Osteocyte (in vitro differentiated cells): ENCODE data around the gene PCNT. TPM values are rescaled to one million over a fixed set of nuclear protein-coding genes. Genes with fewer than 3 reads are reported as not detected.

Experiments
- DNase-seq: peaks from one replicate; pipeline ENCODE4 v3.0.0; 2021; ENCODE audit warnings: mixed read lengths; ENCODE audit not compliant: unreplicated experiment; ENCODE audit errors: extremely low spot score
- H3K27ac Mint-ChIP-seq: one replicate; pipeline ENCODE4 v1.8.0; 2021; ENCODE audit warnings: mild to moderate bottlenecking, mixed read lengths; ENCODE audit not compliant: unreplicated experiment
- H3K27me3 Mint-ChIP-seq: one replicate; pipeline ENCODE4 v1.8.0; 2021; ENCODE audit warnings: mixed read lengths; ENCODE audit not compliant: unreplicated experiment
- H3K36me3 Mint-ChIP-seq: one replicate; pipeline ENCODE4 v1.8.0; 2021; ENCODE audit warnings: mixed read lengths; ENCODE audit not compliant: unreplicated experiment
- H3K4me1 Mint-ChIP-seq: one replicate; pipeline ENCODE4 v1.8.0; 2021; ENCODE audit warnings: mixed read lengths; ENCODE audit not compliant: unreplicated experiment
- H3K4me3 Mint-ChIP-seq: one replicate; pipeline ENCODE4 v1.8.0; 2021; ENCODE audit warnings: mild to moderate bottlenecking, moderate library complexity, mixed read lengths; ENCODE audit not compliant: unreplicated experiment
- H3K9me3 Mint-ChIP-seq: one replicate; pipeline ENCODE4 v1.8.0; 2021; ENCODE audit warnings: mixed read lengths; ENCODE audit not compliant: unreplicated experiment
- total RNA-seq: library from RNA; stranded (reverse); gene quantifications from 2 replicates; pipeline ENCODE4 v1.2.1, GENCODE V29; 2021
- TF ChIP-seq, protein P1 (sequence below): fragments of 200-600 bp; sonication (generic); IDR thresholded peaks from 2 replicates; pipeline ENCODE4 v1.5.0; 2021; ENCODE audit warnings: antibody characterized with exemption, mild to moderate bottlenecking, moderate library complexity

Gene PCNT
- total RNA-seq, 1 donor from 2014 or later: 38.9 TPM

DNA sequence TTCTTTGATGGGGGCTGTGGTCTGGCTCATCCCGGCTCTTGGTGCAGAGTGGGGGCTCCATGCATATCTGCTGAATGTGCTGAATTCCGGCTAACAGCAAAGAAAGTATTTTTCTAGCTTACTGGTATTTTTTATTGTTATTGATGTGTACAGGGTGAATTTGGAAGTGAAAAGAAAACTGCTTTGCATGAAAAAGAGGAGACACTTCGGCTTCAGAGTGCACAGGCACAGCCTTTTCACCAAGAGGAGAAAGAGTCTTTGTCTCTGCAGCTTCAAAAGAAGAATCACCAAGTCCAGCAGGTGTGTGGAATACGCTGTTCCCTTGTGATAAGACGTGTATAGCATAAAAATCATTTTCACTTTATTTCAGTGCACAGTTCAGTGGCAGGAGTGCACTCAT is 57.6 kb downstream of the PCNT start:
- Mint-ChIP-seq H3K27ac (no peak overlapping the region), H3K9me3 (peaks cover 10% of the 10 kb centered on the region), H3K4me3 (no peak overlapping the region), H3K27me3 (no peaks in the 10 kb centered on the region), H3K36me3 (peaks cover 45% of the 10 kb centered on the region), H3K4me1 (peaks cover 5% of the 10 kb centered on the region)
- TF ChIP-seq, protein P1, sequence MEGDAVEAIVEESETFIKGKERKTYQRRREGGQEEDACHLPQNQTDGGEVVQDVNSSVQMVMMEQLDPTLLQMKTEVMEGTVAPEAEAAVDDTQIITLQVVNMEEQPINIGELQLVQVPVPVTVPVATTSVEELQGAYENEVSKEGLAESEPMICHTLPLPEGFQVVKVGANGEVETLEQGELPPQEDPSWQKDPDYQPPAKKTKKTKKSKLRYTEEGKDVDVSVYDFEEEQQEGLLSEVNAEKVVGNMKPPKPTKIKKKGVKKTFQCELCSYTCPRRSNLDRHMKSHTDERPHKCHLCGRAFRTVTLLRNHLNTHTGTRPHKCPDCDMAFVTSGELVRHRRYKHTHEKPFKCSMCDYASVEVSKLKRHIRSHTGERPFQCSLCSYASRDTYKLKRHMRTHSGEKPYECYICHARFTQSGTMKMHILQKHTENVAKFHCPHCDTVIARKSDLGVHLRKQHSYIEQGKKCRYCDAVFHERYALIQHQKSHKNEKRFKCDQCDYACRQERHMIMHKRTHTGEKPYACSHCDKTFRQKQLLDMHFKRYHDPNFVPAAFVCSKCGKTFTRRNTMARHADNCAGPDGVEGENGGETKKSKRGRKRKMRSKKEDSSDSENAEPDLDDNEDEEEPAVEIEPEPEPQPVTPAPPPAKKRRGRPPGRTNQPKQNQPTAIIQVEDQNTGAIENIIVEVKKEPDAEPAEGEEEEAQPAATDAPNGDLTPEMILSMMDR: no peak
- no peak for DNase-seq

DNA sequence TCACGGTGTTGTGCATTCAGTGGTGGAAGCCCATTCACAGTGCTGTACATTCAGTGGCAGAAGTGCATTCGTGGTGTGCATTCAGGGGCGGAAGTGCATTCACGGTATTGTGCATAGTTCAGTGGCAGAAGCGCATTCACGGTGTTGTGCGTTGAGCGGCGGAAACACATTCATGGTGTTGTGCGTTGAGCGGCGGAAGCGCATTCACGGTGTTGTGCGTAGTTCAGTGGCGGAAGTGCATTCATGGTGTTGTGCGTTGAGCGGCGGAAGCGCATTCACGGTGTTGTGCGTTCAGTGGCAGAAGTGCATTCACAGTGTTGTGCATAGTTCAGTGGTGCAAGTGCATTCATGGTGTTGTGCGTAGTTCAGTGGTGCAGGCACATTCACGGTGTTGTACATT is 60.6 kb downstream of the PCNT start:
- DNase-seq: no peak
- Mint-ChIP-seq H3K27ac (no peak overlapping the region), H3K4me3 (no peak overlapping the region), H3K4me1 (peaks cover 4% of the 10 kb centered on the region), H3K36me3 (peaks cover 45% of the 10 kb centered on the region), H3K27me3 (no peaks in the 10 kb centered on the region), H3K9me3 (peaks cover 3% of the 10 kb centered on the region)
- TF ChIP-seq, protein P1: no peak

DNA sequence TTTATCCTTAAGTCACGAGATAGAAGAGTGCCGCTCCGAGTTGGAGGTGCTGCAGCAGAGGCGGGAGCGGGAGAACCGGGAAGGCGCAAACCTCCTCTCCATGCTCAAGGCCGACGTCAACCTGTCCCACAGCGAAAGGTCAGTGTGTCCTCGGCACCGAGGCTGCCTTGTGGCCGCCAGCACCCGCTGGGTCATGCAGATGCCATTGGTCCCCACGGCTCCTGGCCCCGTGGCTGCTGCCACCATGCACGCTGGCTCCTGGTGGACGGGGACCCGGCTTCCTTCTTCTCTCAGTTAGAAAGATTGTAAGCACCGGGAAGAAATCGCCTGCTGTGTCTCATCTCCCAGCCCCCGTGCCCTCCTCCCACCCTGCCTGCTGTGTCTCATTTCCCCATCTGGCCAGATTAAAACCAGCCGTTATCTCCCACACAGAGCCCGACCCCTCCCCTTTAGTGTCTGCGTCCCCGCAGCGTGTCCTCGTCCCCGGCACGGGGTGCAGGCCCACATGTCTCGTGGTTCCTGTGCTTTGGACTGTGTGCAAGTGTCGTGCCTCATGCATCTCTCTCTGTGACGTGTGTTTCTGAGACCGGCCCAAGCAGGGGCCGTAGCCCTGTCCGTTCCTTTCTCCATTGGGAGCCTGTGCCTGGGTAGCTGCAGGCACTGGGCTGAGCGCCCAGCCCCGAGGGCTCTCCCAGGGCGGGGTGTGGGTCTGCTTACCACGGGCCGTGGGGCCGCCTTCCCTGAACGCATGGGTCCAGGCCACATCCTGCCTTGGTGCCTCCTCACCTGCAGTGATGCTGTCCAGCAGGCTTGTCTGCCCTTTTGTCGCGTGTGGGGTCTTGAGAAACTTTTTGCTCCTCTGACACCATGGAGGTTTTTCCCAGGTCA is 62.1 kb downstream of the PCNT start:
- no peaks in the 10 kb centered on the region for H3K4me1 Mint-ChIP-seq
- H3K4me3 Mint-ChIP-seq: no peak overlapping the region
- H3K36me3 Mint-ChIP-seq: peaks cover 52% of the 10 kb centered on the region
- no peaks in the 10 kb centered on the region for H3K27me3 Mint-ChIP-seq
- H3K27ac Mint-ChIP-seq: no peak overlapping the region
- no peak for DNase-seq
- TF ChIP-seq, protein P1: no peak
- no peaks in the 10 kb centered on the region for H3K9me3 Mint-ChIP-seq

DNA sequence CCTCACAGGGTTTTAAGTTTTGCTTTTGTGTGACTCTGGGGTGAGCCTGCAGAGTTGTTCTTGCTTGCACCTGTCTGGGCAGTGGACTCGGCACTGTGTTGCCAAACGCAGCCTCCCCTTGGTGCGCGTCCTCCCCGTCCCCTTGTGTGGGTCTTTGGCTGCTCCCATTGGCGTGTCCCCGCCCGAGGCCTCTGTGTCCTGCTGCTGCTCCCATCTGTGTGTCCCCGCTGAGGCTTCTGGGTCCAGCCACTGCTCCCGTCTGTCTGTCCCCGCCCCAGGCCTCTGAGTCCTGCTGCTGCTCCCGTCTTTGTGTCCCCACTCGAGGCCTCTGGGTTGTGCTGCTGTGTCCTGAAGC is 62.8 kb downstream of the PCNT start:
- Mint-ChIP-seq H3K27me3 (no peaks in the 10 kb centered on the region), H3K4me3 (no peak overlapping the region), H3K27ac (no peak overlapping the region), H3K9me3 (no peaks in the 10 kb centered on the region), H3K4me1 (no peaks in the 10 kb centered on the region), H3K36me3 (peaks cover 47% of the 10 kb centered on the region)
- TF ChIP-seq, protein P1: no peak
- no peak for DNase-seq

DNA sequence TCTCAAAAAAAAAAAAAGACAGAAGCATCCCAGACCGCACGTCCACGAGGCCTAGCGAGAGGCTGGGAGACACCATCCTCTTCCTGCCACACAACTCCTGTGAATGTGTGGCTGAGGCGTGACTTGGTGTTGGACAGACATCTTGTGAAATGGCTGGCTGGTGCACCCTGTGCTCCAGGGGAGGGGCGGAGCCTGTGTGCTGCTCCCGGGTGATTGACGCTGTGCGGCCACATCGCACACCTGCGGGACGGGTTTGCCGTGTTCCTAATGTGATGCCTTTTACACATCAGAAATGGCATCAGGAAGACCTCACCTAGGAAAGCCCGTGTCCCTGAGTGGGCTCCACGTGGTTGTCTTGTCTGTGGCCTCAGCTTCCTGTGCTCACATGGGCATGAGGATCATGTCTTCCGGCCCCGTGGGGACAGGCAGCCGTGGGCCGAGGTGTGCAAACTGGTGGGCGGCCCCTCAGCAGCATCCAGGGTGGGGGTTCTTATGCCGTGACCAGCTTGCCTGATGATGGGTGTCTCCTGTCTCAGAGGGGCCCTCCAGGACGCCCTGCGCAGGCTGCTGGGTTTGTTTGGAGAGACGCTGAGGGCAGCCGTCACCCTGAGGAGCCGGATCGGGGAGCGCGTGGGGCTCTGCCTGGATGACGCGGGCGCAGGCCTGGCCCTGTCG is 64.4 kb downstream of the PCNT start:
- Mint-ChIP-seq H3K36me3 (peaks cover 39% of the 10 kb centered on the region), H3K9me3 (no peaks in the 10 kb centered on the region), H3K27me3 (no peaks in the 10 kb centered on the region), H3K27ac (no peak overlapping the region), H3K4me3 (no peak overlapping the region), H3K4me1 (peaks cover 2% of the 10 kb centered on the region)
- TF ChIP-seq, protein P1: no peak
- DNase-seq: no peak
